ENCODE results near the gene NAV2. TPM values are rescaled to one million over a fixed set of nuclear protein-coding genes. Genes with fewer than 3 reads are reported as not detected.
A peak's percentile ranks its signal among the peaks of the same experiment; 100 is the strongest.
"Not testable (repeated sequence)": the region's sequence is repeated elsewhere in the genome, so short reads cannot be mapped to it uniquely, and the experiment has no call there.

Gene NAV2
- total RNA-seq, 1 donor from 2014 or later, result 31.4 TPM

DNA sequence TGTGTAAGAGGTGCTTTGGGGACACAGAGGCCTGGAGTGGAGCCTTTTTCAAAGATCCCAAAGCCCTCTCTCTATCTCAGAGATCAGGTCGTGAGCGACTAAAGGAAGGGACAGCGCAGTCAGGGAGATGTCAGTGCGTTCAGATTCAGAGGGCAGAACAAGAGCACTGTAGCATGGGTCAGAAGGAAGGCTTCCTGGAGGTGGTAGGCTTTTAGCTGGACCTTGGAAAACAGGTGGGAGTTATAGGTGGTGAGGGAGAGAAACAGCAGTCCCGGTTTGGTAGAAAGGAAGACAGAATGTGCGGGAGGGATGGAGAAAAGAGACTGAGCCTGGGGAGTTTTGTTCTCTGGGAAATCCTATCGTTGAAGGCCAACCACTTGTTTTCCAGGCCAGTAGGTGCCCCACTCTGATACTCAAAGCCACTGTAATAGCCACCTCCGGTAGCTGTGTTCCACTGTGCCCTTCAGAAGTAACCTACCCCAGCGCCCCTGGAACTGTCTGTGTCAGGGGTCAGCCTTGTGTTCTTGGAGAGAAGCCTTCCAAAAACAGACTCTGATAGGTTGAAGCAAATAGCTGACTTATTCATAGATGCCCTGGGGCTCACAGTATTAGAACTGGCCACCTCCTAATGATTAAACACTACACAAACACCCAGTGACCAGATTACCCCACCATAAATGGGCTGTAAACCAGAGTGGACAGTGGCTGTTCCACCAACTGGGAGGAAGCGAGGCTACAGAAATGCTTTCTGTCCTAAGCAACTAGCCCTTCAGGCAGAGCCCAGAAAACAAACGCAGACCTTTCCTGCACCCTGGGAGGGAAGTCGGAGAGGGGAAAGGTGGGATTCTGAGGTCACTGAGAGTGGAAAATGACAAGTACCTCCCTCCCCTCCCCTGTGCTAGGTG is 289.9 kb downstream of the NAV2 start:
- TF ChIP-seq, protein P1, sequence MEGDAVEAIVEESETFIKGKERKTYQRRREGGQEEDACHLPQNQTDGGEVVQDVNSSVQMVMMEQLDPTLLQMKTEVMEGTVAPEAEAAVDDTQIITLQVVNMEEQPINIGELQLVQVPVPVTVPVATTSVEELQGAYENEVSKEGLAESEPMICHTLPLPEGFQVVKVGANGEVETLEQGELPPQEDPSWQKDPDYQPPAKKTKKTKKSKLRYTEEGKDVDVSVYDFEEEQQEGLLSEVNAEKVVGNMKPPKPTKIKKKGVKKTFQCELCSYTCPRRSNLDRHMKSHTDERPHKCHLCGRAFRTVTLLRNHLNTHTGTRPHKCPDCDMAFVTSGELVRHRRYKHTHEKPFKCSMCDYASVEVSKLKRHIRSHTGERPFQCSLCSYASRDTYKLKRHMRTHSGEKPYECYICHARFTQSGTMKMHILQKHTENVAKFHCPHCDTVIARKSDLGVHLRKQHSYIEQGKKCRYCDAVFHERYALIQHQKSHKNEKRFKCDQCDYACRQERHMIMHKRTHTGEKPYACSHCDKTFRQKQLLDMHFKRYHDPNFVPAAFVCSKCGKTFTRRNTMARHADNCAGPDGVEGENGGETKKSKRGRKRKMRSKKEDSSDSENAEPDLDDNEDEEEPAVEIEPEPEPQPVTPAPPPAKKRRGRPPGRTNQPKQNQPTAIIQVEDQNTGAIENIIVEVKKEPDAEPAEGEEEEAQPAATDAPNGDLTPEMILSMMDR (IDR thresholded peaks at IDR 0.05), result no peak
- H3K36me3 Mint-ChIP-seq (ENCODE audit: unreplicated experiment), result no peaks in the 10 kb centered on the region
- peak overlapping the region; percentile 27 for H3K27ac Mint-ChIP-seq (ENCODE audit: unreplicated experiment)
- H3K27me3 Mint-ChIP-seq (ENCODE audit: unreplicated experiment), result no peaks in the 10 kb centered on the region
- H3K9me3 Mint-ChIP-seq (ENCODE audit: unreplicated experiment), result no peaks in the 10 kb centered on the region
- no peak for DNase-seq (ENCODE audit: extremely low spot score, unreplicated experiment)
- H3K4me1 Mint-ChIP-seq (ENCODE audit: unreplicated experiment), result peaks cover 35% of the 10 kb centered on the region
- no peak overlapping the region for H3K4me3 Mint-ChIP-seq (ENCODE audit: unreplicated experiment)

- H3K4me1 Mint-ChIP-seq (ENCODE audit: unreplicated experiment), result peaks cover 35% of the 10 kb centered on the region
- H3K36me3 Mint-ChIP-seq (ENCODE audit: unreplicated experiment), result no peaks in the 10 kb centered on the region
- no peaks in the 10 kb centered on the region for H3K9me3 Mint-ChIP-seq (ENCODE audit: unreplicated experiment)
- TF ChIP-seq, protein P1 (IDR thresholded peaks at IDR 0.05), result no peak
- H3K27ac Mint-ChIP-seq (ENCODE audit: unreplicated experiment), result no peak overlapping the region
- no peak overlapping the region for H3K4me3 Mint-ChIP-seq (ENCODE audit: unreplicated experiment)
- H3K27me3 Mint-ChIP-seq (ENCODE audit: unreplicated experiment), result no peaks in the 10 kb centered on the region
- DNase-seq (ENCODE audit: extremely low spot score, unreplicated experiment), result no peak
Observed at GRCh38 chr11:20003351-20003750, 290.7 kb downstream of the NAV2 start.

- H3K4me1 Mint-ChIP-seq (ENCODE audit: unreplicated experiment), result peaks cover 33% of the 10 kb centered on the region
- H3K27ac Mint-ChIP-seq (ENCODE audit: unreplicated experiment), result no peak overlapping the region
- no peaks in the 10 kb centered on the region for H3K27me3 Mint-ChIP-seq (ENCODE audit: unreplicated experiment)
- no peak for DNase-seq (ENCODE audit: extremely low spot score, unreplicated experiment)
- TF ChIP-seq, protein P1 (IDR thresholded peaks at IDR 0.05), result no peak
- no peaks in the 10 kb centered on the region for H3K36me3 Mint-ChIP-seq (ENCODE audit: unreplicated experiment)
- no peak overlapping the region for H3K4me3 Mint-ChIP-seq (ENCODE audit: unreplicated experiment)
- no peaks in the 10 kb centered on the region for H3K9me3 Mint-ChIP-seq (ENCODE audit: unreplicated experiment)
Observed at GRCh38 chr11:20004866-20005265, 292.2 kb downstream of the NAV2 start.

GRCh38 chr11:20005747-20006146 is 293.1 kb downstream of the NAV2 start:
- no peaks in the 10 kb centered on the region for H3K9me3 Mint-ChIP-seq (ENCODE audit: unreplicated experiment)
- H3K27me3 Mint-ChIP-seq (ENCODE audit: unreplicated experiment), result no peaks in the 10 kb centered on the region
- TF ChIP-seq, protein P1 (IDR thresholded peaks at IDR 0.05), result no peak
- no peaks in the 10 kb centered on the region for H3K36me3 Mint-ChIP-seq (ENCODE audit: unreplicated experiment)
- DNase-seq (ENCODE audit: extremely low spot score, unreplicated experiment), result no peak
- no peak overlapping the region for H3K4me3 Mint-ChIP-seq (ENCODE audit: unreplicated experiment)
- H3K27ac Mint-ChIP-seq (ENCODE audit: unreplicated experiment), result peak overlapping the region; percentile 77
- peaks cover 24% of the 10 kb centered on the region for H3K4me1 Mint-ChIP-seq (ENCODE audit: unreplicated experiment)

- DNase-seq (ENCODE audit: extremely low spot score, unreplicated experiment); H3K4me3 Mint-ChIP-seq (ENCODE audit: unreplicated experiment); H3K27ac Mint-ChIP-seq (ENCODE audit: unreplicated experiment); H3K9me3 Mint-ChIP-seq (ENCODE audit: unreplicated experiment); H3K27me3 Mint-ChIP-seq (ENCODE audit: unreplicated experiment); H3K36me3 Mint-ChIP-seq (ENCODE audit: unreplicated experiment): not testable (repeated sequence)
- peaks cover 18% of the 10 kb centered on the region for H3K4me1 Mint-ChIP-seq (ENCODE audit: unreplicated experiment)
Observed at GRCh38 chr11:20006618-20007017, 294.0 kb downstream of the NAV2 start.

Measured in osteocyte (in vitro differentiated cells).